ENCODE data around the gene ACSS2.
A peak's percentile ranks its signal among the peaks of the same experiment; 100 is the strongest.
"Not testable (repeated sequence)": the region's sequence is repeated elsewhere in the genome, so short reads cannot be mapped to it uniquely, and the experiment has no call there.

Gene ACSS2

GRCh38 chr20:34875642-34876405, 588 bp upstream of the ACSS2 start:
- DNase-seq = peak; percentile 99

- DNase-seq = no peak
Measured at GRCh38 chr20:34880215-34880850, 3.9 kb downstream of the ACSS2 start.

- DNase-seq = not testable (repeated sequence)
Measured at GRCh38 chr20:34880971-34881370, 4.6 kb downstream of the ACSS2 start.

GRCh38 chr20:34881689-34882088, 5.3 kb downstream of the ACSS2 start:
- no peak for DNase-seq

- DNase-seq = no peak
Measured at GRCh38 chr20:34883087-34883688, 6.8 kb downstream of the ACSS2 start.

DNA sequence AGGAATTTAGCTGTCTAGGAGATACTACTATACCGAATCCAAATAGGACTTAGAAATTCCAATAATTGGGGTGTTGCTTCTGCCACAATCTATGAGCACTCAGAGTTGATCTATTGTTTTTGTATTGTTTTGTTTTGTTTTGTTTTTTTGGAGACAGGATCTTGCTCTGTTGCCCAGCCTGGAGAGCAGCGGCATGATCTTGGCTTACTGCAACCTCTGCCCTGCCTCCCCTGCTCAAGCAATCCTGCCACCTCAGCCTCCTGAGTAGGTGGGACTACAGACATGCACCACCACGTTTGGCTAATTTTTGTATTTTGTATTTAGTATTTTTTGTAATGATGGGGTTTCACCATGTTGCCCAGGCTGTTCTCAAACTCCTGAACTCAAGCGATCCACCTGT, 7.4 kb downstream of the ACSS2 start:
- DNase-seq = no peak

- DNase-seq = no peak
Measured at GRCh38 chr20:34884260-34884659, 7.8 kb downstream of the ACSS2 start.

GRCh38 chr20:34886122-34886521, 9.7 kb downstream of the ACSS2 start:
- no peak for DNase-seq

GRCh38 chr20:34887023-34887422, 10.6 kb downstream of the ACSS2 start:
- no peak for DNase-seq

- DNase-seq = no peak
Measured at GRCh38 chr20:34888468-34888867, 12.1 kb downstream of the ACSS2 start.

DNA sequence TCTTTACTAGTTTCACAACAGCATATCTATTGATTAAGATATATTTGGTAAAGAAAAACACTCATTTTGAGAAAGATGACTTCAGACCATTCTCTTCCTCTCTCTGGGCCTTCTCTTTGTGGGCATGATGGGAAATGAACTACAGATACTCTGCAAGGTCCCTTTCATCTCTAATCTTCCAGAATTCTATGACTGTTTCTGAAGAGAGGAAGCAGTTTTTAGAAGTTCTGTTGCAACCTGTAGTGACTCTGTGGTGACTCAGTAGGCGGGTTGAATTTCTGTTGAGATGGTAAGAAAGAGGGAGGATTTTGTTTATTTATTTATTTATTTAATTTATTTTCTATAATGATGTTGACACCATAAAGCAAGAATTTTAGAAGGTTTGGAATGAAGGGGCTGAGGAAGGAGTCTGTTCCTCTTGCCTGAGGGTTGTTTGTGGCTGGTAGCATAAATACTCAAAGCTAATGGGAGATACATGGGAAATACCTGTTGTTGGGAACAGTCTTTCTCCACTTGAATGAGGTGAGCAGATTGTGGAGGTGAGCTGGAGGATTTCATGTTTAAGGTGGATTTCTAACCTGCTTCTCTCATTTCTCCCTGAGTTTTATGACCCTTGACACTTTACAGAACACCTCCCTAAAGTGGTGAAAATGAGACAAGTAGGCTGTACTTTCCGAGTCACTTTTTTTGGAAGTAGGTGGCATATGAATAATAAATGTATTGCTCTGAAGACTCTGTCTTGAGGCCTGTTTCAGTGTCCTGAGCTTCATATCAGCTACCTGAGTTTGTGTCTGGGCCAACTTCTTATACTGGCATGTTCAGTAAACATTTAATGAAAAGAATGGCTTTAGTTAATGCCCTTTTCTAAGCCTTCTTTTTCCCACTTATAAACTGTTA, 15.0 kb downstream of the ACSS2 start:
- peak; percentile 92 for DNase-seq

DNA sequence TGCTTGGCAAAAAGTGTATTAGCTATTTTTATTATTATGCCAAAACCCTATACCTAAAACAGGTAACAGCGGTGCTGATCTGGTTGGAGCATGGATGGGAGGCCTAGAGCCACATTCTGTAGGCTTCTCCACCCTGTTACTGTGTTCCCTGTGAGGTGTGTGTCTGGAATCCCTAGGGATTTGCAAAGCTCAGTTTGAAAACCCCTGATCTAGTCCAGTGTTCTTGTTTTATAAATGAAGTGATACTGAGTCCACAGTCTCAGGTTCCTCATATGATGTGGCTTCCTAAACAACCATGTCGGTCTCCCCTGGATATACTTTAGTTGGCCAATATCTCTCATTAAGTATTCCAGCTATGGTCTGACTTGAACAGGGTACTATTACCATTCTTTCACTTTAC, 16.3 kb downstream of the ACSS2 start:
- peak; percentile 31 for DNase-seq

GRCh38 chr20:34894723-34895122, 18.3 kb downstream of the ACSS2 start:
- no peak for DNase-seq

DNA sequence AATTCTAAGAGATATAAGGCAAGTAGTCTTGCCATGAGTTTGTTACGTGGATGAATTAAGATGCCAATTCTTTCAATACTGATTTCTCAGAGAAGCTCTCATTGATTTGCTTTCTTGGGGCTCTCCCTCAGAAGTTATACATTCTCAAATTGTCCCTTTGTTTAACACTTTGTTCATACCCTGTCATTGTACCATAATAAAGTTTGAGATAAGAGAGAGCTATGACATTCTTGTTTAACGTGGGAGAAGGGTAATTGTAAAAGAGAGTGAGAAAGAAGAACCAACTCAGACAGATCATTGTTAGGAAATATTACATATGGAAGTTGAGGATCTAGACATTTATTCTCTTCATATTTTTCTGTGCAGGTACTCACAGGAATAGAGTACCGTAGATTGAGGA, 19.1 kb downstream of the ACSS2 start:
- DNase-seq = no peak

- no peak for DNase-seq
Measured at GRCh38 chr20:34896086-34896621, 19.7 kb downstream of the ACSS2 start.

DNA sequence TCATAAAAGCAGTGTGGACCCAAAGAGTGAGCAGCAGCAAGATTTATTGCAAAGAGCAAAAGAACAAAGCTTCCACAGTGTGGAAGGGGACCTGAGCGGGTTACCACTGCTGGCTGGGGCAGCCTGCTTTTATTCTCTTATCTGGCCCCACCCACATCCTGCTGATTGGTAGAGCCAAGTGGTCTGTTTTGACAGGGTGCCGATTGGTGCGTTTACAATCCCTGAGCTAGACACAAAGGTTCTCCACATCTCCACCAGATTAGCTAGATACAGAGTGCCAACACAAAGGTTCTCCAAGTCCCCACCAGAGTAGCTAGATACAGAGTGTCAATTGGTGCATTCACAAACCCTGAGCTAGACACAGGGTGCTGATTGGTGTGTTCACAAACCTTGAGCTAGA, 21.7 kb downstream of the ACSS2 start:
- not testable (repeated sequence) for DNase-seq

DNA sequence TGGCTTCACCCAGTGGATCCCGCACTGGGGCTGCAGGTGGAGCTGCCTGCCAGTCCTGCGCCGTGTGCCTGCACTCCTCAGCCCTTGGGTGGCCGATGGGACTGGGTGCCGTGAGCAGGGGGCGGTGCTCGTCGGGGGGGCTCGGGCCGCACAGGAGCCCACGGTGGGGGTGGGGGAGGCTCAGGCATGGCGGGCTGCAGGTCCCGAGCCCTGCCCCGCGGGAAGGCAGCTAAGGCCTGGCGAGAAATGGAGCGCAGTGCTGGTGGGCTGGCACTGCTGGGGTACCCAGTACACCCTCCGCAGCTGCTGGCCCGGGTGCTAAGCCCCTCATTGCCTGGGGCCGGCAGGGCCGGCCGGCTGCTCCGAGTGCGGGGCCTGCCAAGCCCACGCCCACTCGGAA, 22.3 kb downstream of the ACSS2 start:
- not testable (repeated sequence) for DNase-seq

DNA sequence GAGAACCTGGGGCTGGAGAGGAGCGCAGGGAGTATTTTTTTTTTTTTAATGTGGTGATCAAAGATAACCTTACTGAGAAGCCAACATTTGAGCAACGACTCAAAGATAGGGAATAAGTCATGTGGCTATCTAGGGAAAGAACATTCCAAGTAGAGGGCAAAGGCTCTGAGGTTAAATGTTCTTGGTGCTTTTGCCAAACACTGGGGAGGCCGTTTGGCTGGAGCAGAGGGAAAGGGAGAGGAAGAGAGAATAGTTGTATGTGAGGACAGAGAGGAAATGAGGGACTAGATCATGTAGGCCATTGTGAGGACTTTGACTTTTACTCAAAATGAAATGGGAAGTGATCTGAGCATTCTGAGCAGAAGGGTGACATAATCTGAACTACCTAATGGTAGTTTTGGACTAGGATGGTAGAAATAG, 27.8 kb downstream of the ACSS2 start:
- DNase-seq = peak; percentile 75

DNA sequence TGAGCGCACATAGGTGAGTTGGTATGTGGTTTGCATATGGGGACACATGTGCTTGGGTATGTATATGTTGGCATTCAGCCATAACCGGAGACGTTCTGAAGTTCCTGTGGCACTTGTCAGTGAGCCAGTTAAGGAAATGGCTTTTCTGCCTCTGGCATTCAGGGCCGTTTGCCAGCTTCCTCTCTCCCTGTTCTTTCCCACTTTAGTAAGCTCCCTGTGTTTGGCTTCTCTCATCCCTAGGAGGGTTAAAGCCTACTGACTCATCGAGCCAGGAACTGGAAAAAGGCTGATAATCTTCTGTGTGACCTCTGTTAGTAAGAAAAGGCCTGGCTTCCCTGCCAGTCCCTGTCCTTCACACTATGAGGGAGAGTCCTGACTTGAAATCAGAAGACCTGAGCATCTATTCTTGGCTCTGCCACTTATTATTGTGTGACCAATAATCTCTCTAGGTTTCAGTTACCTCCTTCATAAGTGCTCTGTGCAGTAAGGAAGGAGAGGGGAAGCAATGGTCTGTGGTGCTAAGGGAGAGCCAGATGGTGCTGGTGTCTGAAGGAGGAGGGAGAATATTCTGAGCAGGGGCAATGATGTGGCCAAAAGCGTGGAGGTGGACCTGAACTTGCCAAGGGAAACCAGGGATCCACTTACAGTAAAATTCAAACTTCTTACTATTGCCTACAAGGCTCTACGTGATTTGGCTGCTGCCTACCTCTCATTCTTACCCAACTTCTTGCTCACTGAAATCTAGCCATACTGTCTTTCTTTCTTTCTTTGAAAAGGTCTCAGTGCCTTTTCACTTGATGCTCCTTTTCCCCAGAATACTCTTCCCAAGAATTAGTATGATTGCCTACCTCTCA, 31.4 kb downstream of the ACSS2 start:
- no peak for DNase-seq

- DNase-seq = no peak
Measured at GRCh38 chr20:34915131-34915530, 38.7 kb downstream of the ACSS2 start.

- no peak for DNase-seq
Measured at GRCh38 chr20:34915749-34916455, 39.5 kb downstream of the ACSS2 start.

Data from inflammatory macrophage treated with lipopolysaccharide for 4 hours (primary cell).